ENCODE data around the gene RRP12. TPM values are rescaled to one million over a fixed set of nuclear protein-coding genes. Genes with fewer than 3 reads are reported as not detected.
A peak's percentile ranks its signal among the peaks of the same experiment; 100 is the strongest.
"Not testable (repeated sequence)": the region's sequence is repeated elsewhere in the genome, so short reads cannot be mapped to it uniquely, and the experiment has no call there.

The RRP12 gene
- polyA plus RNA-seq (ENCODE audit: insufficient read length in 12 of 12), result 10 to 100 TPM in 11 of 12 donors, not detected in 1; 11.5 to 28.0 (median 18.4) TPM
- long read RNA-seq, donor 1, partial matches to known transcripts, result 64 of 175 reads
- long read RNA-seq, donor 1, other reads (novel, unspliced or antisense), result 108 of 175 reads
- long read RNA-seq, donor 2, full-length matches to known transcripts, result 4 of 4 reads
- long read RNA-seq, donor 2, partial matches to known transcripts, result 0 of 4 reads
- long read RNA-seq, donor 2, other reads (novel, unspliced or antisense), result 0 of 4 reads
- long read RNA-seq, donor 3, partial matches to known transcripts, result 32 of 33 reads
- long read RNA-seq, donor 3, other reads (novel, unspliced or antisense), result 0 of 33 reads
- long read RNA-seq, donor 4, full-length matches to known transcripts, result 1 of 1 reads
- long read RNA-seq, donor 4, partial matches to known transcripts, result 0 of 1 reads
- long read RNA-seq, donor 4, other reads (novel, unspliced or antisense), result 0 of 1 reads
- long read RNA-seq, donor 5, result 0 reads
- long read RNA-seq, donor 6, partial matches to known transcripts, result 0 of 1 reads
- long read RNA-seq, donor 6, other reads (novel, unspliced or antisense), result 0 of 1 reads
- long read RNA-seq, donor 7, full-length matches to known transcripts, result 2 of 2 reads
- long read RNA-seq, donor 7, partial matches to known transcripts, result 0 of 2 reads
- long read RNA-seq, donor 7, other reads (novel, unspliced or antisense), result 0 of 2 reads
- long read RNA-seq, donor 8, full-length matches to known transcripts, result 4 of 4 reads
- long read RNA-seq, donor 8, partial matches to known transcripts, result 0 of 4 reads
- long read RNA-seq, donor 8, other reads (novel, unspliced or antisense), result 0 of 4 reads
- long read RNA-seq, donor 9, partial matches to known transcripts, result 0 of 2 reads
- long read RNA-seq, donor 9, other reads (novel, unspliced or antisense), result 0 of 2 reads
- long read RNA-seq, donor 10, full-length matches to known transcripts, result 2 of 2 reads
- long read RNA-seq, donor 10, partial matches to known transcripts, result 0 of 2 reads
- long read RNA-seq, donor 10, other reads (novel, unspliced or antisense), result 0 of 2 reads
- long read RNA-seq, donor 11, full-length matches to known transcripts, result 3 of 3 reads
- long read RNA-seq, donor 11, partial matches to known transcripts, result 0 of 3 reads
- long read RNA-seq, donor 11, other reads (novel, unspliced or antisense), result 0 of 3 reads

- DNase-seq, result peak; percentile 96
Observed at GRCh38 chr10:97400665-97401454, at the start of gene RRP12. Gene RRP12, minus strand, starts transcription at chr10:97401340. Its CDS starts 109 bp downstream, at chr10:97401231.

- DNase-seq, result no peak
Observed at GRCh38 chr10:97450828-97451227, 49.7 kb upstream of the RRP12 start.

- DNase-seq, result peak; percentile 95
Observed at GRCh38 chr10:97445722-97446639, 44.8 kb upstream of the RRP12 start, which contains the start of the genes EXOSC1 and ZDHHC16. Gene EXOSC1, minus strand, starts transcription at chr10:97446006. Its CDS starts 21 bp downstream, at chr10:97445985. Gene ZDHHC16, plus strand, starts transcription at chr10:97446175. Its CDS starts 5,501 bp downstream, at chr10:97451676.

GRCh38 chr10:97445357-97445721 is 44.2 kb upstream of the RRP12 start:
- DNase-seq, result no peak

- DNase-seq, result no peak
Observed at GRCh38 chr10:97444212-97444611, 43.1 kb upstream of the RRP12 start.

- no peak for DNase-seq
Observed at GRCh38 chr10:97442277-97442676, 41.1 kb upstream of the RRP12 start.

GRCh38 chr10:97435211-97435610 is 34.1 kb upstream of the RRP12 start:
- DNase-seq, result no peak

GRCh38 chr10:97434557-97434956 is 33.4 kb upstream of the RRP12 start:
- DNase-seq, result no peak

- DNase-seq, result no peak
Observed at GRCh38 chr10:97434055-97434454, 32.9 kb upstream of the RRP12 start.

- no peak for DNase-seq
Observed at GRCh38 chr10:97428572-97428981, 27.4 kb upstream of the RRP12 start.

- no peak for DNase-seq
Observed at GRCh38 chr10:97427571-97428179, 26.5 kb upstream of the RRP12 start.

GRCh38 chr10:97426776-97427570 is 25.8 kb upstream of the RRP12 start:
- no peak for DNase-seq

GRCh38 chr10:97425964-97426775 is 25.0 kb upstream of the RRP12 start, which contains the start of gene PGAM1:
Gene PGAM1, plus strand, starts transcription at chr10:97426191. Its CDS starts 117 bp downstream, at chr10:97426308.
- DNase-seq, result peak; percentile 98

- DNase-seq, result not testable (repeated sequence)
Observed at GRCh38 chr10:97423757-97424098, 22.6 kb upstream of the RRP12 start.

- no peak for DNase-seq
Observed at GRCh38 chr10:97416565-97416964, 15.4 kb upstream of the RRP12 start.

GRCh38 chr10:97412891-97413304 is 11.8 kb upstream of the RRP12 start:
- no peak for DNase-seq

GRCh38 chr10:97411406-97411805 is 10.3 kb upstream of the RRP12 start:
- DNase-seq, result no peak
